Esophagus mucosa (tissue), 1 donor: Measurements from ENCODE around the gene TPP2. TPM values are rescaled to one million over a fixed set of nuclear protein-coding genes. Genes with fewer than 3 reads are reported as not detected.

Experiments
- ATAC-seq: fragments of 200-7000 bp; cut with Tn5 transposase; one replicate; pipeline ENCODE4 v1.9.1; 2020
- total RNA-seq: library from RNA; stranded (reverse); gene quantifications from one replicate; pipeline ENCODE4 v1.2.4, GENCODE V29; 2023
- donor health status: DM: yes; HTN: yes; CAD: no.

The TPP2 gene
- 17.3 TPM for total RNA-seq

- peak; percentile 99 for ATAC-seq
Observed at GRCh38 chr13:102596147-102597028, at the start of gene TPP2. Gene TPP2, plus strand, starts transcription at chr13:102596986. Its CDS starts 53 bp downstream, at chr13:102597039.

GRCh38 chr13:102548811-102549210, 48.0 kb upstream of the TPP2 start:
- no peak for ATAC-seq

- no peak for ATAC-seq
Observed at GRCh38 chr13:102550507-102550906, 46.3 kb upstream of the TPP2 start.

GRCh38 chr13:102555914-102556553, 40.8 kb upstream of the TPP2 start:
- peak; percentile 48 for ATAC-seq

GRCh38 chr13:102556806-102557205, 40.0 kb upstream of the TPP2 start:
- no peak for ATAC-seq

GRCh38 chr13:102558029-102558428, 38.8 kb upstream of the TPP2 start:
- ATAC-seq: no peak

- ATAC-seq: no peak
Observed at GRCh38 chr13:102561933-102562332, 34.9 kb upstream of the TPP2 start.

DNA sequence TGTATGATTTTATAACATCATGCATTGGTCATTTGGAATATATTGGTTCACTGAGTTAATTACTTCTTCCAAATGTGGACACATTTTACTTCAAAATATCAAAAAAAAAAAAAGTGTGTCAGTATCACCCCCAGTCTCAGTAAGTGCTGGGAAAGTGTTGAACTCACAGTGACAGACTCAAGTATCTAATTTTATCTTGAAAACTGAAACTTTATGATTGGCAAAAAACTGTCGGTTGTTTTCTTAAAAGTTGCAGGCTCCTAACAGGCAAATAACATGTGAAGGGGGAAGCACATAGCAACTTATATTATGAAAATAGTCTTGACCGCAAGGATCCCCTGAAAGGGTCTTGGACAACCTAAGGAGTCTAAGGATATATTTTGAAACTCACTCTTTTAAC, 33.5 kb upstream of the TPP2 start:
- no peak for ATAC-seq

GRCh38 chr13:102564564-102564963, 32.2 kb upstream of the TPP2 start:
- ATAC-seq: no peak

DNA sequence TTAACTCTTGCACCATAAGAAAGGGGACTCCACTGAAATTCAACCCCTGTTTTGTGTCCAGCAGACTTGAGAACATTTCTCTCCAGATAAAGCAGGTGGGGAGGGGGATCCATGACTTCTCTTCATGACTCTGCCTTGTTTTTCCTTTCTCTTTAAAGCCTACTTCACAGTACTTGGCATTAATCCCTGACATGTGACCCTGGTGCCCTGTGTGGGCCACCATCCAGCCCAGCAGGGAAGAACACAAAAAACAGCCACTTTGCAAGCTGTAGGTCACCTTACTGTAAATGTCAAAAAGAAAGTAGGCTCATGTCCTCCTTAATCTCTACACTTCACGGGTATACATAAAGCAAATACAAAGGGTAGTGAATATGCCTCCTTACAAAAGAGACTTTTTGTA, 30.3 kb upstream of the TPP2 start:
- ATAC-seq: no peak

DNA sequence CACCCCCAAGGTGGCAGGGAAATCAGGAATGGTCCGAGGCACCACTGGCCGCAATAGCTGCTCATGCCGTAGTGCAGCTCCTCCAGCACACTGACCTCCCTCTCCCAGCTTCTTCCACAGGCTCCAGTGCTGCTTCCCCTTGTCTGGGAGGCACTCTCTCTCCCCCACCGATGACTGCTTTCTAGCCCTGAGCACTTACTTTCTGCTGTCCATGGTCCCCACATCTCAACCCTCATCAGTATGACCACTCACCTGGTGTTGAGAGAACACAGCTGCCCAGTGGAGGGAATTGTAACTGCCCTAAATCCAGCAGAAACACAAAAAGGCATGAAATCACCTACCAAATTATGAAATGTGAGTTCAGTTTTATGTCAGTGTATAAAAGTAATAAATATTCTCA, 28.9 kb upstream of the TPP2 start:
- ATAC-seq: no peak

- no peak for ATAC-seq
Observed at GRCh38 chr13:102569488-102569887, 27.3 kb upstream of the TPP2 start.

GRCh38 chr13:102571075-102571474, 25.7 kb upstream of the TPP2 start:
- ATAC-seq: no peak

GRCh38 chr13:102572323-102572722, 24.5 kb upstream of the TPP2 start:
- ATAC-seq: no peak

GRCh38 chr13:102580552-102581169, 16.1 kb upstream of the TPP2 start:
- peak; percentile 75 for ATAC-seq

GRCh38 chr13:102582256-102582655, 14.5 kb upstream of the TPP2 start:
- no peak for ATAC-seq

- ATAC-seq: no peak
Observed at GRCh38 chr13:102584434-102584833, 12.4 kb upstream of the TPP2 start.

DNA sequence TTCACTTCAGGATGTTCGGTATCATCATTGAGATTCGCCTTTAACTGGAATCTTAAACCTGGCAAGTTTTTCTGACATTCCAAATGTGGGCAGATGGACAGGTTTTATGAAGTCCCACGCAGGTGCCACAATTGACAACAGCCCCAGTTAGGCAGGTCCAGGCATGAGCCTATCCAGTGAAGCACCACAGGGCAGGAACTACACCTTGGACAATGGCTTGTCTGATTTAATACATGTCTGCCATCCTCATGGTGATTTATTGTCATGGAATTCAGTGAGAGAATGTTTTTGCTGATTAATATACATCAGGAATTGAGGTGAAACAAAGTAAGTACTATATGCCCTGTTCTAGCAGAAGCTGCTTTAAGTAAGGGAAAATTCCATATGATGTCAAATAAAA, 10.2 kb upstream of the TPP2 start:
- ATAC-seq: peak; percentile 41

GRCh38 chr13:102587916-102588315, 8.9 kb upstream of the TPP2 start:
- ATAC-seq: no peak

DNA sequence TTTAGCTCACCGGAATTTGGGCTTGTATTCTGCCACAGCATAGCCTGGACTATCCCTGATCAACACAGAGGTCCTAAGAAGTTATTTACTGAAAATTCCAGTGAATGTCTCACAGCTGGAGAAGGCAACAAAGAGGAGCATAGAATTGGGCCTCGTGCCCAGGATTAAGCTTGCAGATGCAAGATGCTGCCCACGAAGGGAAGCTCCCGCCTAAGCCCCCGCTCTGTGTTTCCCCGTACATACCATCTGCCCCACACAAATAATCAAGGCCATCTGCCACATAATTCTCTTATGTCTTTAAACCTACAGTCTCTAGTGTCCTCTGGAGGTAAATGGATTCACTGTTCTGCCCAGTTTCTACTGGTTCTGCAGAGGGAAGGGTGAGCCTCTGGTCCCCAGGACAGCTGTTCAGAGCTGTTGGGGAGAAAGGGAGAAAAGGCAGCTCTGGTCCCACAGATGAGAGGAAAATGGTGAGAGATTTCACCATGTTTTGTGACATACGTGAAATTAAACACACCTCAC, 7.4 kb upstream of the TPP2 start:
- no peak for ATAC-seq

DNA sequence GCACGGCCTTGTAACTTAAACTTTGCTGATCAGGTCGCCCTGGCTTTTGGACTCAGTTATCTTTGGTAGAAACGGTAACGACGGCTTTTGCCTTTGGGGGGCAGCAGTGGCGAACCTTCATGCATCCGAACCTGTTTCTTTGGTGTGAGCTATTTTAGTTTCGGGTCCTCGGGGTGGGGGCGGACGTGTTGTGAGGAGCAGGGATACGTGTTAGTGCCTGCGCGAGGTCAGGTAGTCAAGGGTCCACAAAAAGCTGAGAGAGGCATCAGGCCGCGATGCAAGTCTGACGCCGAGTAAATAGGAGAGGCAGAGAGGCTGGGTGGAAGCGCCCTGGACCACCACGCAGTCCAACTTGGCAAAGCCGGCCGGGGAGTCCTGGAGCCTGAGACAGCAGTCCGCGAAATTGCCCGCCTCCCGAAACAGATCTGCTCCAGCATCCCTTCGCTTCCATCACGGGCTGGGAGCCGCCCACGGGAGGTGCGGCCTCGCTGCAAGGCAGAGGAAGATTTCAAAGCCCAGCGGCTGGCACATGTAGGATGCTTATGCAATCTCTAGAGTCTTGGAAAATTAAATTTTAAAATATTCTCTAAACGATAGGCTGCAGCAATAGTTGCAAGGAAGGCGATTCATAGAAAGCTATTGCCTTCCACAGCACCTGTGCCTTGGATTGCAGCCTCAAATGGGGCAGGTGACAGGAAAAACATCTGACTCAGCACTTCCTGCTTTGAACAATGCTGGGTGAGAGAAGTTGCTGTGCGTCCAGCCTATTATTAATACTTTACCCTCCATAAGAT, 4.6 kb upstream of the TPP2 start:
- peak; percentile 11 for ATAC-seq

- no peak for ATAC-seq
Observed at GRCh38 chr13:102593466-102593865, 3.3 kb upstream of the TPP2 start.
